Measurements from ENCODE around the gene YES1. TPM values are rescaled to one million over a fixed set of nuclear protein-coding genes. Genes with fewer than 3 reads are reported as not detected.

Gene YES1
- total and polyA plus RNA-seq, 3 donors from 2014 or later: 31.8 to 228 (median 193) TPM

DNA sequence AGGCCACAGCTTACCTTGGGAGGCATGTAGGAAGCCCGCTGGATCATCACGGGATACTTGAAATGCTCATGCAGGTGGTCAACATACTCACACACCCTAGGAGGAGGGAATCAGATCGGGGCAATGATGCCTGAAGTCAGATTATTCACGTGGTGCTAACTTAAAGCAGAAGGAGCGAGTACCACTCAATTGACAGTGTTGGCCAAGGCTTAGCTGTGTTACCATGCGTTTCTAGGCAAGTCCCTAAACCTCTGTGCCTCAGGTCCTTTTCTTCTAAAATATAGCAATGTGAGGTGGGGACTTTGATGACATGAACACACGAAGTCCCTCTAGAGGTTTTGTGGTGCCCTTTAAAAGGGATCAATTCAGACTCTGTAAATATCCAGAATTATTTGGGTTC is 136.7 kb downstream of the YES1 start:
- TF ChIP-seq, protein P1, sequence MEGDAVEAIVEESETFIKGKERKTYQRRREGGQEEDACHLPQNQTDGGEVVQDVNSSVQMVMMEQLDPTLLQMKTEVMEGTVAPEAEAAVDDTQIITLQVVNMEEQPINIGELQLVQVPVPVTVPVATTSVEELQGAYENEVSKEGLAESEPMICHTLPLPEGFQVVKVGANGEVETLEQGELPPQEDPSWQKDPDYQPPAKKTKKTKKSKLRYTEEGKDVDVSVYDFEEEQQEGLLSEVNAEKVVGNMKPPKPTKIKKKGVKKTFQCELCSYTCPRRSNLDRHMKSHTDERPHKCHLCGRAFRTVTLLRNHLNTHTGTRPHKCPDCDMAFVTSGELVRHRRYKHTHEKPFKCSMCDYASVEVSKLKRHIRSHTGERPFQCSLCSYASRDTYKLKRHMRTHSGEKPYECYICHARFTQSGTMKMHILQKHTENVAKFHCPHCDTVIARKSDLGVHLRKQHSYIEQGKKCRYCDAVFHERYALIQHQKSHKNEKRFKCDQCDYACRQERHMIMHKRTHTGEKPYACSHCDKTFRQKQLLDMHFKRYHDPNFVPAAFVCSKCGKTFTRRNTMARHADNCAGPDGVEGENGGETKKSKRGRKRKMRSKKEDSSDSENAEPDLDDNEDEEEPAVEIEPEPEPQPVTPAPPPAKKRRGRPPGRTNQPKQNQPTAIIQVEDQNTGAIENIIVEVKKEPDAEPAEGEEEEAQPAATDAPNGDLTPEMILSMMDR (IDR thresholded peaks at IDR 0.05): no peak
- TF ChIP-seq POLR2A (IDR thresholded peaks at IDR 0.05): no peak
- H3K27ac ChIP-seq: no peak overlapping the region
- intact Hi-C loops (cut with DNase I; ENCODE audit: low total_unique reads): no loop called here
- no peaks in the 10 kb centered on the region for H3K36me3 ChIP-seq (ENCODE audit: low read depth, missing control alignments)
- 96 to 98% methylated on average over 5 to 7 of the region's 7 CpGs for WGBS, 2 donors
- no peaks in the 10 kb centered on the region for H3K9me3 ChIP-seq
- no peak overlapping the region for H3K4me3 ChIP-seq
- H3K27me3 ChIP-seq: no peaks in the 10 kb centered on the region
- peaks cover 3% of the 10 kb centered on the region for H3K4me1 ChIP-seq
- no peak for DNase-seq

DNA sequence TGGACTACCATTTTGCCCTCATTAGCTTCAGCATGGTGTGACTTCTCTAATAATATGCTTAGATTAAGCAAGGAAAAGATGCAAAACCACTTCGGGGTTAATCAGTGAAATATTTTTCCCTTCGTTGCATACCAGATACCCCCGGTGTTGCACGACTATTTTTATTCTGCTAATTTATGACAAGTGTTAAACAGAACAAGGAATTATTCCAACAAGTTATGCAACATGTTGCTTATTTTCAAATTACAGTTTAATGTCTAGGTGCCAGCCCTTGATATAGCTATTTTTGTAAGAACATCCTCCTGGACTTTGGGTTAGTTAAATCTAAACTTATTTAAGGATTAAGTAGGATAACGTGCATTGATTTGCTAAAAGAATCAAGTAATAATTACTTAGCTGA is 138.3 kb downstream of the YES1 start:
- no peak for TF ChIP-seq POLR2A (IDR thresholded peaks at IDR 0.05)
- TF ChIP-seq, protein P1 (IDR thresholded peaks at IDR 0.05): no peak
- intact Hi-C loops (cut with DNase I; ENCODE audit: low total_unique reads): no loop called here
- 51 to 57% methylated on average over 5 of the region's 5 CpGs for WGBS, 2 donors
- Histone ChIP-seq H3K27ac (no peak overlapping the region), H3K36me3 (ENCODE audit: low read depth, missing control alignments) (no peaks in the 10 kb centered on the region), H3K4me1 (peaks cover 3% of the 10 kb centered on the region), H3K9me3 (no peaks in the 10 kb centered on the region), H3K27me3 (no peaks in the 10 kb centered on the region), H3K4me3 (no peak overlapping the region)
- DNase-seq: no peak

DNA sequence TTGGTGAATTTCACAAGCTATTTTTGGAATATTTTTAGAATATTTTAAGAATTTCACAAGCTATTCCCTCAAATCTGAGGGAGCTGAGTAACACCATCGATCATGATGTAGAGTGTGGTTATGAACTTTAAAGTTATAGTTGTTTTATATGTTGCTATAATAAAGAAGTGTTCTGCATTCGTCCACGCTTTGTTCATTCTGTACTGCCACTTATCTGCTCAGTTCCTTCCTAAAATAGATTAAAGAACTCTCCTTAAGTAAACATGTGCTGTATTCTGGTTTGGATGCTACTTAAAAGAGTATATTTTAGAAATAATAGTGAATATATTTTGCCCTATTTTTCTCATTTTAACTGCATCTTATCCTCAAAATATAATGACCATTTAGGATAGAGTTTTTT is 138.7 kb downstream of the YES1 start:
- TF ChIP-seq POLR2A (IDR thresholded peaks at IDR 0.05): no peak
- Histone ChIP-seq H3K9me3 (no peaks in the 10 kb centered on the region), H3K4me1 (peaks cover 3% of the 10 kb centered on the region), H3K27ac (no peak overlapping the region), H3K4me3 (no peak overlapping the region), H3K36me3 (ENCODE audit: low read depth, missing control alignments) (no peaks in the 10 kb centered on the region), H3K27me3 (no peaks in the 10 kb centered on the region)
- no peak for DNase-seq
- 55 to 59% methylated on average over 3 of the region's 3 CpGs for WGBS, 2 donors
- intact Hi-C loops (cut with DNase I; ENCODE audit: low total_unique reads): no loop called here

Small RNA genes within 50 kb of the gene (small RNA-seq; reads per million reads assigned to genes)
- gene BOLA2P1 (0 reads per million in 2 donors), gene RNU1-109P (0 reads per million in 2 donors)

Other genes with a start within 250 kb of the YES1 start
- gene CETN1, start 231.9 kb downstream of the YES1 start, total RNA-seq: 10 to 100 TPM; 53.3 to 70.5 TPM
- gene CETN1, start 231.9 kb downstream of the YES1 start, polyA plus RNA-seq (ENCODE audit: insufficient read depth, low read depth, low replicate concordance): 289 TPM
- 10 to 100 TPM in 1 of 2 donors, 1 to 10 TPM in 1; 7.2 to 25.0 TPM for gene CLUL1, start 215.3 kb downstream of the YES1 start, total RNA-seq
- gene CLUL1, start 215.3 kb downstream of the YES1 start, polyA plus RNA-seq (ENCODE audit: insufficient read depth, low read depth, low replicate concordance): 2.8 TPM
- 10 to 100 TPM; 22.7 to 24.4 TPM for gene TYMS, start 154.6 kb downstream of the YES1 start, total RNA-seq
- gene TYMS, start 154.6 kb downstream of the YES1 start, polyA plus RNA-seq (ENCODE audit: insufficient read depth, low read depth, low replicate concordance): 136 TPM
- gene ENOSF1, start 99.6 kb downstream of the YES1 start, total RNA-seq: 100 to 1,000 TPM in 1 of 2 donors, 10 to 100 TPM in 1; 88.5 to 119 TPM
- gene ENOSF1, start 99.6 kb downstream of the YES1 start, polyA plus RNA-seq (ENCODE audit: insufficient read depth, low read depth, low replicate concordance): 29.2 TPM
- 10 to 100 TPM in 1 of 2 donors, 1 to 10 TPM in 1; 3.2 to 10.1 TPM for gene ADCYAP1, start 92.6 kb upstream of the YES1 start, total RNA-seq
- 3.1 TPM for gene ADCYAP1, start 92.6 kb upstream of the YES1 start, polyA plus RNA-seq (ENCODE audit: insufficient read depth, low read depth, low replicate concordance)

Measured in testis (tissue), 3 donors.